ENCODE results near the gene TSPAN32. TPM values are rescaled to one million over a fixed set of nuclear protein-coding genes. Genes with fewer than 3 reads are reported as not detected.

TSPAN32 gene
- total and polyA plus RNA-seq, 2 donors (not counting 3 experiments of a cell fraction or from before 2014, with no cell fraction given): not detected

- peaks cover 0 to 2% of the 10 kb centered on the region in 2 experiments for H3K27me3 ChIP-seq (ENCODE audit: control insufficient read depth in 2 of 2, insufficient read depth in 2 of 2, low read length in 2 of 2)
- dilution Hi-C loops (cut with MboI; ENCODE audit: extremely low pct_ligation_motif_present, low sequenced_read_pairs) (no loop called here), intact Hi-C loops (cut with micrococcal nuclease) (no loop called here)
- no peak overlapping the region for H3K9ac ChIP-seq (replicated peaks; ENCODE audit: extremely low read depth, insufficient read depth, low read length)
- H3K4me3 ChIP-seq (replicated peaks in 1 of 3; ENCODE audit: insufficient read depth in 1 of 3, low read depth in 1 of 3, low read length in 3 of 3): no peak overlapping the region
- H3K4me2 ChIP-seq (ENCODE audit: insufficient read depth, low read length): no peak overlapping the region
- H3K9me1 ChIP-seq (replicated peaks; ENCODE audit: control insufficient read depth, extremely low read depth, insufficient read depth, low read length): no peaks in the 10 kb centered on the region
- H2AFZ ChIP-seq (ENCODE audit: low read depth, low read length): no peak overlapping the region
- H3K9me3 ChIP-seq (replicated peaks; ENCODE audit: control insufficient read depth, insufficient read depth, low read length): no peaks in the 10 kb centered on the region
- H3K4me1 ChIP-seq (ENCODE audit: control insufficient read depth, extremely low read depth, insufficient read depth, low read length): no peaks in the 10 kb centered on the region
- ChIA-PET POLR2A (no interaction called here), CTCF (no interaction called here)
- no peaks in the 10 kb centered on the region for H3K79me2 ChIP-seq (ENCODE audit: control insufficient read depth, insufficient read depth, low read length)
- DNase-seq (ENCODE audit: low read depth, low spot score): no peak
- TF ChIP-seq MAX (IDR thresholded peaks at IDR 0.05; ENCODE audit: insufficient read depth, insufficient read length) (no peak), GATA2 (IDR thresholded peaks at IDR 0.05; ENCODE audit: insufficient read depth, insufficient read length, low read depth, low read length) (no peak), POLR2AphosphoS5 (IDR thresholded peaks at IDR 0.05; ENCODE audit: insufficient read depth, low read depth, low read length) (no peak), MYC (IDR thresholded peaks at IDR 0.05; ENCODE audit: low read depth, low read length) (no peak), POLR2A (IDR thresholded peaks at IDR 0.05; ENCODE audit: low read depth, low read length) (no peak), JUN (IDR thresholded peaks at IDR 0.05; ENCODE audit: borderline replicate concordance, insufficient read depth, insufficient read length, low read depth) (no peak), FOS (IDR thresholded peaks at IDR 0.05; ENCODE audit: borderline replicate concordance, insufficient read depth, low read length) (no peak), EZH2 (IDR thresholded peaks at IDR 0.05; ENCODE audit: borderline replicate concordance, low read depth, low read length, severe bottlenecking) (no peak), CTCF (IDR thresholded peaks at IDR 0.05; ENCODE audit: extremely low read depth in 1 of 2, insufficient read depth in 1 of 2, low read depth in 1 of 2, low read length in 2 of 2) (no peak)
- no peak for FAIRE-seq
- no peaks in the 10 kb centered on the region for H3K36me3 ChIP-seq (ENCODE audit: control insufficient read depth in 2 of 2, extremely low read depth in 1 of 2, insufficient read depth in 2 of 2, low read length in 2 of 2)
- no TSS peak for BruUV-seq (replicated peaks)
- no peak overlapping the region for H3K27ac ChIP-seq (ENCODE audit: insufficient read depth, low read depth, low read length)
- no peaks in the 10 kb centered on the region for H4K20me1 ChIP-seq (replicated peaks; ENCODE audit: control insufficient read depth, extremely low read depth, insufficient read depth, low read length)
These were observed 39.3 kb upstream of the TSPAN32 start for GRCh38 chr11:2262301-2263070.

Measured in endothelial cell of umbilical vein (primary cell).